ENCODE data around the gene GNA12. TPM values are rescaled to one million over a fixed set of nuclear protein-coding genes. Genes with fewer than 3 reads are reported as not detected.

The GNA12 gene
- total and polyA plus RNA-seq, 2 of the 4 experiments (the other 2 are of a cell fraction), result 14.3 to 93.9 TPM

DNA sequence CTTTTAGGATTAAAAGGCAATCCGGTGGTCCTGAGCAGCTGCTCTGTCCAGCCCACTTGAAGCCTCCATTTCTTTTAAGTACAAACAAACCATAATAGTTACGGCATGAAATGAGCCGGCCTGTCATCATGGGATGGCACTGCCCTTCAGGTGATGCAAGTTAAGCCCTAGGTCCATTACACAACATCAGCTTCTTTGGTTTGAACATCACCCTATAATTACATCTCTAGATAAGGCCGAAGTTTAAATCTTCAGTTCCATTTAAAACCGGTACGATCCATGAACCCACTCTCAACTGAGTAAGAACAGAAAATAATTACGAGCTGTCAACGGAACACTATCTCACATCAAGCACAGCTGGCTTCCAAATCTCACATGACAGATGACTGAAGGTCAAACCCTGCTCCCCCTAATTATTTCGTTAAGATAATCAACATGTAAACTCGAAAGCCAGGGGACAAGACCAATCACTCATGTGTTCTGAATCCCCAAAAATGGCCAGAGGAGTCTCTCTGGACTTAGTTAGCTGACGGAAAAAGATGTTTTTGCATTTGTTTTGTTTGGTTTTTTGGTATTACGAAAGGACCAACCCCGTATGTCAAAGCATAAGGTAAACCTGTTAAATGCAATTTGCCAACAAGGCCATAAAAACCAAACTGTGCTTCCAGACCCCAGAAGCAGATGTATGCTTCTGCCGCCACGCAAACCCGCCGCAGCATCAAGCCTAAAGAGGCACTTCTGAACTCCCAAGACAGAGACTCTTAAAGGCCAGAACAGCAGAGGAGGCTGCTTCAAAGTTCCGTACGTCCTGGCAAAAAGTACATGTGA is 10.8 kb downstream of the GNA12 start:
- no peak overlapping the region for H2AK9ac ChIP-seq (replicated peaks; ENCODE audit: low read depth, low read length, poor library complexity)
- no peak overlapping the region for H3K23ac ChIP-seq (ENCODE audit: low read depth, low read length)
- no peak overlapping the region for H3K56ac ChIP-seq (ENCODE audit: extremely low read depth, insufficient read depth, low read length)
- ChIA-PET CTCF (interaction anchor here (0.7 to 1.0 kb wide), 2 partner anchors 224 to 684 kb away, joined by 3 to 4 read pairs; no protein-coding TSS in a partner anchor), POLR2A (ENCODE audit: unreplicated experiment) (no interaction called here)
- no peak overlapping the region for H4K5ac ChIP-seq (ENCODE audit: low read depth, low read length)
- no peak overlapping the region for H3K18ac ChIP-seq (ENCODE audit: low read depth, low read length)
- H2BK120ac ChIP-seq (ENCODE audit: low read depth, low read length), result no peak overlapping the region
- no peak overlapping the region for H3K4ac ChIP-seq (ENCODE audit: low read depth, low read length)
- intact Hi-C loops (cut with micrococcal nuclease) (no loop called here), dilution Hi-C loops (cut with HindIII; ENCODE audit: low sequenced_read_pairs, unreplicated experiment) (no loop called here), in situ Hi-C loops (cut with MboI; ENCODE audit: low sequenced_read_pairs) (no loop called here)
- no peak overlapping the region for H3K4me2 ChIP-seq (ENCODE audit: low read depth, low read length)
- peaks cover 45 to 92% of the 10 kb centered on the region in 2 experiments for H3K79me1 ChIP-seq (ENCODE audit: low read depth in 1 of 2, low read length in 2 of 2)
- 93% methylated on average over 5 of the region's 19 CpGs; no CpG with 5 or more reads in 1 of the 2 experiments for WGBS, 2 experiments (ENCODE audit: extremely low coverage in 2 of 2, insufficient read length in 1 of 2)
- ATAC-seq (ENCODE audit: low read depth), result no peak
- H2BK20ac ChIP-seq (ENCODE audit: low read depth, low read length), result no peak overlapping the region
- no peak overlapping the region for H3K4me3 ChIP-seq (ENCODE audit: insufficient read depth, low read depth, low read length)
- peaks cover 54% of the 10 kb centered on the region for H4K20me1 ChIP-seq (ENCODE audit: insufficient read depth, low read length)
- no peaks in the 10 kb centered on the region for H3K9me3 ChIP-seq (ENCODE audit: control insufficient read depth, insufficient read depth, low read length)
- H3K9me1 ChIP-seq (ENCODE audit: insufficient read depth, low read length), result peaks cover 25% of the 10 kb centered on the region
- H2AFZ ChIP-seq (replicated peaks; ENCODE audit: low read length, poor library complexity), result no peak overlapping the region
- H2BK5ac ChIP-seq (ENCODE audit: low read depth, low read length, poor library complexity, severe bottlenecking), result no peak overlapping the region
- no peak overlapping the region for H2BK15ac ChIP-seq (ENCODE audit: low read depth, low read length)
- no peak overlapping the region for H3K14ac ChIP-seq (replicated peaks; ENCODE audit: low read depth, low read length)
- H3K27me3 ChIP-seq (ENCODE audit: control insufficient read depth, insufficient read depth, low read length), result no peaks in the 10 kb centered on the region
- no peak for DNase-seq
- no TSS peak for BruUV-seq (replicated peaks)
- no peak overlapping the region for H4K8ac ChIP-seq (ENCODE audit: low read depth in 2 of 2, low read length in 2 of 2)
- peaks cover 17% of the 10 kb centered on the region for H3K36me3 ChIP-seq (ENCODE audit: control insufficient read depth, insufficient read depth, low read length)
- H2AK5ac ChIP-seq (ENCODE audit: low read depth, low read length), result no peak overlapping the region
- no peak overlapping the region for H3K9ac ChIP-seq (ENCODE audit: low read depth, low read length)
- H4K91ac ChIP-seq (ENCODE audit: insufficient read depth, low read depth, low read length), result no peak overlapping the region
- H3K27ac ChIP-seq (ENCODE audit: insufficient read depth, low read length), result no peak overlapping the region
- H3K4me1 ChIP-seq (ENCODE audit: control insufficient read depth, insufficient read depth, low read length), result peaks cover 9% of the 10 kb centered on the region
- TF ChIP-seq MAFK (IDR thresholded peaks at IDR 0.05; ENCODE audit: low read depth, low read length) (no peak), NFE2L2 (IDR thresholded peaks at IDR 0.05; ENCODE audit: low read depth, low read length) (no peak), FOS (IDR thresholded peaks at IDR 0.05; ENCODE audit: low read depth, low read length) (no peak), RFX5 (IDR thresholded peaks at IDR 0.05; ENCODE audit: low read depth, low read length) (no peak), RAD21 (IDR thresholded peaks at IDR 0.05; ENCODE audit: low read length) (no peak), SMC3 (IDR thresholded peaks at IDR 0.05; ENCODE audit: low read depth, low read length) (no peak), BHLHE40 (IDR thresholded peaks at IDR 0.05; ENCODE audit: low read depth, low read length) (no peak), MXI1 (IDR thresholded peaks at IDR 0.05; ENCODE audit: borderline replicate concordance, low read depth, low read length) (no peak), ELK1 (IDR thresholded peaks at IDR 0.05; ENCODE audit: borderline replicate concordance, low read depth, low read length) (no peak), POLR2A (IDR thresholded peaks at IDR 0.05; ENCODE audit: low read depth, low read length) (no peak), MAZ (IDR thresholded peaks at IDR 0.05; ENCODE audit: borderline replicate concordance, low read depth, low read length) (no peak), CEBPB (IDR thresholded peaks at IDR 0.05; ENCODE audit: low read depth, low read length) (no peak), CHD1 (IDR thresholded peaks at IDR 0.05; ENCODE audit: low read depth, low read length) (no peak)
- TF ChIP-seq, protein P1, sequence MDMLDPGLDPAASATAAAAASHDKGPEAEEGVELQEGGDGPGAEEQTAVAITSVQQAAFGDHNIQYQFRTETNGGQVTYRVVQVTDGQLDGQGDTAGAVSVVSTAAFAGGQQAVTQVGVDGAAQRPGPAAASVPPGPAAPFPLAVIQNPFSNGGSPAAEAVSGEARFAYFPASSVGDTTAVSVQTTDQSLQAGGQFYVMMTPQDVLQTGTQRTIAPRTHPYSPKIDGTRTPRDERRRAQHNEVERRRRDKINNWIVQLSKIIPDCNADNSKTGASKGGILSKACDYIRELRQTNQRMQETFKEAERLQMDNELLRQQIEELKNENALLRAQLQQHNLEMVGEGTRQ (IDR thresholded peaks at IDR 0.05; ENCODE audit: low read depth, low read length), result no peak
- TF ChIP-seq, protein P2, sequence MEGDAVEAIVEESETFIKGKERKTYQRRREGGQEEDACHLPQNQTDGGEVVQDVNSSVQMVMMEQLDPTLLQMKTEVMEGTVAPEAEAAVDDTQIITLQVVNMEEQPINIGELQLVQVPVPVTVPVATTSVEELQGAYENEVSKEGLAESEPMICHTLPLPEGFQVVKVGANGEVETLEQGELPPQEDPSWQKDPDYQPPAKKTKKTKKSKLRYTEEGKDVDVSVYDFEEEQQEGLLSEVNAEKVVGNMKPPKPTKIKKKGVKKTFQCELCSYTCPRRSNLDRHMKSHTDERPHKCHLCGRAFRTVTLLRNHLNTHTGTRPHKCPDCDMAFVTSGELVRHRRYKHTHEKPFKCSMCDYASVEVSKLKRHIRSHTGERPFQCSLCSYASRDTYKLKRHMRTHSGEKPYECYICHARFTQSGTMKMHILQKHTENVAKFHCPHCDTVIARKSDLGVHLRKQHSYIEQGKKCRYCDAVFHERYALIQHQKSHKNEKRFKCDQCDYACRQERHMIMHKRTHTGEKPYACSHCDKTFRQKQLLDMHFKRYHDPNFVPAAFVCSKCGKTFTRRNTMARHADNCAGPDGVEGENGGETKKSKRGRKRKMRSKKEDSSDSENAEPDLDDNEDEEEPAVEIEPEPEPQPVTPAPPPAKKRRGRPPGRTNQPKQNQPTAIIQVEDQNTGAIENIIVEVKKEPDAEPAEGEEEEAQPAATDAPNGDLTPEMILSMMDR (conservative IDR thresholded peaks at IDR 0.05; ENCODE audit: low read depth, low read length), result no peak

Measured in IMR-90 (cell line).